NB4 (cell line): ENCODE measurements around the gene SLC26A1.

Experiments used
- DNase-seq: peaks from one replicate; pipeline ENCODE4 v3.0.0; 2010; ENCODE audit warnings: low read depth
- H3K4me3 ChIP-seq: one replicate; pipeline ENCODE4 v1.5.1; 2011; ENCODE audit warnings: mild to moderate bottlenecking, low read depth, low read length, moderate library complexity
- CTCF ChIP-seq: IDR thresholded peaks from one replicate; pipeline ENCODE4 v1.5.1; 2012; ENCODE audit warnings: low read depth, low read length
- MYC ChIP-seq: IDR thresholded peaks from 2 replicates; pipeline ENCODE4 v1.6.1; 2011; ENCODE audit warnings: low read depth, low read length
- POLR2A ChIP-seq: IDR thresholded peaks from 2 replicates; pipeline ENCODE4 v1.6.1; 2011; ENCODE audit warnings: mild to moderate bottlenecking; ENCODE audit not compliant: insufficient read length; ENCODE audit errors: extremely low read depth
- TF ChIP-seq, protein P1 (sequence below): IDR thresholded peaks from 2 replicates; pipeline ENCODE4 v1.6.1; 2011; ENCODE audit warnings: low read depth, low read length

Gene SLC26A1

DNA sequence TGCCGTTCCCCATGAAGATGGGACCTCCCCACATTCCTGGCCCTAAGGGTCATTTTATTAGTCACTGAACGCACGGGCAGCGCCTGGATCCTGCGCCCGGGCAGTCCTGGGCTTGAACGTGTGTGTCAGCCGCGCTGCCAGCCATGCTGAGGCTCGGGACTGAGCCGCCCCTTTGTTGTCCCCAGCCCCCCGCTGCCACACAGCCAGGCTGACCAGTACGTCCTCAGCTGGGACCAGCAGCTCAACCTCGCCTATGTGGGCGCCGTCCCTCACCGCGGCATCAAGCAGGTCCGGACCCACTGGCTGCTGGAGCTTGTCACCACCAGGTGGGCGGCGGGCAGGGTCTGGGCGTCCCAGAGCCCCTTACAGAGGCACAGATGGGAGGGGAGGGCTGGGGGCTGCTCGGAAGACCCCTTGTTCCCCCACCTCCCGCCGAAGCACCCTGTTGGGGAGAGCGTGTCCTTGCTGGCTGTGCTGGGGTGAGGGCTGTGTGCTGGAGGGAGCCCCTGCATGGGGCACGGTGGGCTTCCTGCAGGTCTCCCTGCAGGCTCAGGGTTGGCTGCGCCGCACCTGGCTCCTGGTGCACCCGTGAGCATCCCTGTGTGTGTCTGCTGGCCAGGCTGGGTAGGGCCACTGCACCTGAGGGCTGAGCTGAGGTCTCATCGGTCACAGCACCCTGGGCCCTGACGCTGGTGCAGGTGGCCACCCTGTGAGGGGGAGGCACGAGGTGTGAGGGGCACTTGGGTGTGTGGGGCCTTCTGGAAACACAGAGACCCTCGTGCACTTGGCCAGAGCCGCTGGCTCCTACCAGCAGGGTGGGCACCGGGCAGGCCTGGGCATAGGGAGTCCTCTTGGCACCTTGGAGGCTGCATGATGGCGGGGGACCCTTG, 5.3 kb downstream of the SLC26A1 start:
- TF ChIP-seq, protein P1, sequence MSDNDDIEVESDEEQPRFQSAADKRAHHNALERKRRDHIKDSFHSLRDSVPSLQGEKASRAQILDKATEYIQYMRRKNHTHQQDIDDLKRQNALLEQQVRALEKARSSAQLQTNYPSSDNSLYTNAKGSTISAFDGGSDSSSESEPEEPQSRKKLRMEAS: no peak
- TF ChIP-seq CTCF: no peak
- no peak for DNase-seq
- H3K4me3 ChIP-seq: peak overlapping the region; percentile 36

DNA sequence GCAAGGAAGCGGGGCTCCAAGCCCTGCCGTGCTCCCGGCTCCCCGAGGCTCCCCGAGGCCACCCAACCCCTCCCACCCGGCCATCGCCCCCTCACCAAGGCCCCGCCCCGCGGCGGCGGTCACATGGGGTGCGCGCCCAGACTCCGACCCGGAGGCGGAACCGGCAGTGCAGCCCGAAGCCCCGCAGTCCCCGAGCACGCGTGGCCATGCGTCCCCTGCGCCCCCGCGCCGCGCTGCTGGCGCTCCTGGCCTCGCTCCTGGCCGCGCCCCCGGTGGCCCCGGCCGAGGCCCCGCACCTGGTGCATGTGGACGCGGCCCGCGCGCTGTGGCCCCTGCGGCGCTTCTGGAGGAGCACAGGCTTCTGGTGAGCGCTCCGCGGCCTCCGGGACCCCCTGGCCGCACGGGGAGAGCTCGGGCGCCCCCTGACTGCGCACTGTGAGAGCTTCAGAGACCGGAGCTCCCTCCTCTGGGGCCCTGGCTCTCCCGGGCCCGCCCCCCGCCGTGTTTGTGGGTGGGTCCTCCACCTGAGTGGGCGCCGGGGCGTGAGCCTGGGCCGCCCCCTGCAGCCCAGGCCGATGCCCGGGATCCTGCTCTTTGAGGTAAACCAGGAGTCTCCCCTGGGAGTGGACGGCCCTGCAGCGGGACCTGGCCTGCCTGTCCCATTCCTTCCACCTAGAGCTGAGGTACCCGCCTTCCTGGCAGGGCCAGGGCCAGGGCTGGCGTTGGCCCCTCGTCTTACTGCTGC, 6.2 kb downstream of the SLC26A1 start, which contains the start of gene IDUA:
Gene IDUA (plus strand): TSS at position 166 of the 745 bp plus-strand sequence. CDS start 41 bp downstream, at position 207.
- peak; percentile 61 for TF ChIP-seq CTCF
- TF ChIP-seq, protein P1: peak; percentile 54; the same call in 1 of the 2 replicates
- peak; percentile 21 for TF ChIP-seq MYC
- TF ChIP-seq POLR2A: peak; percentile 64
- DNase-seq: peak; percentile 90
- peak within 1 kb of the TSS; percentile 69 for H3K4me3 ChIP-seq

DNA sequence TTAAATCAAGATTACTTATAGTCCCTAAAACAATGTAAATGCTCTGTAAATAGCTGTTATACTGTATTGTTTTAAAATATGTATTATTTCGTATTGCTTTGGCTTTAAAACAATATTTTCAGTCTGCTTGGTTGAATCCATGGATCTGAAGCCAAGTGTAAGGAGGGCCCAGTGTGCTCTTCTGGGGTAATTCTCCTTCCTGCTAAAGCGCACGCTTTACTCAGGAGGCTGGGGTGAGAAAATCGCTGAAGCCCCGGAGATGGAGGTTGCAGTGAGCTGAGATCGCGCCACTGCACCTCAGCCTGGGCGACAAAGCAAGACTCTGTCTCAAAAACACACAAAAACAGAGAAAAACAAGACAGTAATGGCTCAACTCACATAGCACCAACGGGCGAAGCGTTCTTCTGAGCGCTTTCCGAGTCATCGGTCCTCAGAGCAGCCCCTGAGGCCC, 6.8 kb downstream of the SLC26A1 start:
- DNase-seq: no peak
- H3K4me3 ChIP-seq: peak overlapping the region; percentile 69
- no peak for TF ChIP-seq MYC
- TF ChIP-seq CTCF: no peak
- TF ChIP-seq, protein P1: peak; percentile 11; the same call in 1 of the 2 replicates

DNA sequence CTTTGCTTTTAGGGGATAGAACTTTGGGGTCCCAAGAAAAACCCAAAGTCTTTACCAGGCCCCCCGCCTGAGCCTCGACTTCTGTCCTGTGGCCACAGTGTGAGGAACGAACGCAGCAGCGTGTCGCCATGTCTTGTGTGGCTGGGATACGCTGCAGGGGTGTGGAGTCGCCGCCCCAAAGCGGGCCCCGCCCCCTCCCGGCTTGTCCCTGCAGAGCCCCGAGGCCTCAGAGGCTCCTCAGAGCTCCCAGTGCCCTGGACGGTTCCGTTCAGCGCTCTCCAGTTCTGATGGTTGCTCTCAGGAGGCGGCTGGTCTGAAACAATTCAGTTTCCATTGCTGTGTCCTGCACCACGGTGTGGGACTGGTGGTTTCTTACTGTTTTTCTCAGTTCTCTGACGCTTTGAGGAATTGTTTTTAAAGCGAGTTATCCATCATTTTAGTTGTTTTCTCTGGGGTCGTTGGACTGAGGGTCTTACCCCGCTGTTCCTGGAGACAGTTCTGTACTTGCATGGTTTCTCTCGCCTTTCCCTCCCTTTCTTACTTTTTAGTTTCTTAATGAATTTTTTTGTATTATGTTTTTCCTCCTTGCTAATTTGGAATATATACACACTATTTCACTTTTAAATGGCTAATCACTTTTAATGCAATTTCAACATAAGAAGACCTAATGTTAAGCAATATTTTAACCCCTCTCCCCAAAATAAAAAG, 7.9 kb downstream of the SLC26A1 start:
- no peak for TF ChIP-seq CTCF
- no peak overlapping the region for H3K4me3 ChIP-seq
- peak; percentile 60 for DNase-seq

- H3K4me3 ChIP-seq: no peak overlapping the region
Observed at GRCh38 chr4:984336-985054, 8.7 kb downstream of the SLC26A1 start.

More at GRCh38 chr4:984336-985054, 8.7 kb downstream of the SLC26A1 start:
- no peak for DNase-seq
- TF ChIP-seq MYC (no peak), CTCF (no peak), POLR2A (no peak)
- TF ChIP-seq, protein P1: no peak
